SK-N-SH treated with all-trans-retinoic acid at 6 μM for 48 hours (cell line): ENCODE measurements around the gene HIVEP3.
"Not testable (repeated sequence)": the region's sequence is repeated elsewhere in the genome, so short reads cannot be mapped to it uniquely, and the experiment has no call there.

ENCODE experiments used
- ARNTL ChIP-seq: fragments of 450-650 bp; formaldehyde crosslinking; IDR thresholded peaks from 2 replicates; pipeline ENCODE4 v1.5.0; 2020; ENCODE audit warnings: low read depth, mild to moderate bottlenecking, moderate library complexity, borderline replicate concordance
- BACH2 ChIP-seq: fragments of 250-450 bp; sonication (Bioruptor Pico); IDR thresholded peaks from 2 replicates; pipeline ENCODE4 v1.9.0; 2021; ENCODE audit warnings: mild to moderate bottlenecking, borderline replicate concordance
- CSDC2 ChIP-seq: fragments of 250-450 bp; sonication (Bioruptor Pico); IDR thresholded peaks from 2 replicates; pipeline ENCODE4 v1.5.0; 2020; ENCODE audit warnings: mild to moderate bottlenecking, moderate library complexity
- CSRNP3 ChIP-seq: fragments of 250-450 bp; sonication (Bioruptor Pico); IDR thresholded peaks from 2 replicates; pipeline ENCODE4 v1.5.1; 2021; ENCODE audit warnings: mild to moderate bottlenecking, moderate library complexity
- ESRRG ChIP-seq: fragments of 250-450 bp; sonication (Bioruptor Pico); IDR thresholded peaks from 2 replicates; pipeline ENCODE4 v1.6.1; 2021; ENCODE audit warnings: mild to moderate bottlenecking
- GLIS3 ChIP-seq: fragments of 250-450 bp; sonication (Bioruptor Pico); IDR thresholded peaks from 2 replicates; pipeline ENCODE4 v1.5.0; 2020; ENCODE audit warnings: mild to moderate bottlenecking, moderate library complexity
- SNAI2 ChIP-seq: fragments of 250-450 bp; sonication (Bioruptor Pico); IDR thresholded peaks from 2 replicates; pipeline ENCODE4 v1.5.0; 2020; ENCODE audit warnings: mild to moderate bottlenecking, moderate library complexity
- TCF4 ChIP-seq: fragments of 250-450 bp; sonication (Bioruptor Pico); IDR thresholded peaks from 2 replicates; pipeline ENCODE4 v1.8.0; 2021; ENCODE audit warnings: mild to moderate bottlenecking, moderate library complexity, borderline replicate concordance
- ZFP3 ChIP-seq: fragments of 250-450 bp; sonication (Bioruptor Pico); IDR thresholded peaks from 2 replicates; pipeline ENCODE4 v1.5.0; 2020; ENCODE audit warnings: mild to moderate bottlenecking, moderate library complexity
- ZFP30 ChIP-seq: fragments of 450-650 bp; formaldehyde crosslinking; IDR thresholded peaks from 2 replicates; pipeline ENCODE4 v1.5.0; 2022; ENCODE audit warnings: mild to moderate bottlenecking, moderate library complexity
- ZNF565 ChIP-seq: fragments of 450-650 bp; formaldehyde crosslinking; conservative IDR thresholded peaks from 2 replicates; pipeline ENCODE4 v1.5.0; 2020; ENCODE audit warnings: low read depth, mild to moderate bottlenecking, moderate library complexity
- TF ChIP-seq, protein P1 (sequence below): fragments of 250-450 bp; sonication (Bioruptor Pico); IDR thresholded peaks from 2 replicates; pipeline ENCODE4 v1.8.0; 2020; ENCODE audit warnings: mild to moderate bottlenecking, moderate library complexity, borderline replicate concordance
- TF ChIP-seq, protein P2 (sequence below): fragments of 250-450 bp; sonication (Bioruptor Pico); IDR thresholded peaks from 2 replicates; pipeline ENCODE4 v1.5.1; 2020; ENCODE audit warnings: low read depth, mild to moderate bottlenecking, moderate library complexity

DNA sequence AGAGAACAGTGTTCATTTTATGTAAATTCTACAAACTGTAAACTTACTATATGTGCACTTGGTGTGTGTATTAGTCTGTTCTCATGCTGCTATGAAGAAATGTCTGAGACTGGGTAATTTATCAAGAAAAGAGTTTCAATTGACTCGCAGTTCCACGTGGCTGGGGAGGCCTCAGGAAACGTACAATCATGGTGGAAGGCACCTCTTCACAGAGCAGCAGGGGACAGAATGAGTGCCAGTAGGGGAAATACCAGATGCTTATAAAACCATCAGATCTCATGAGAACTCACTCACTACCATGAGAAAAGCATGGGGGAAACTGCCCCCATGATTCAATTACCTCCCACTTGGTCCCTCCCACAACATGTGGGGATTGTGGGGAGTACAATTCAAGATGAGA, 32.8 kb upstream of the HIVEP3 start:
- TF ChIP-seq, protein P1, sequence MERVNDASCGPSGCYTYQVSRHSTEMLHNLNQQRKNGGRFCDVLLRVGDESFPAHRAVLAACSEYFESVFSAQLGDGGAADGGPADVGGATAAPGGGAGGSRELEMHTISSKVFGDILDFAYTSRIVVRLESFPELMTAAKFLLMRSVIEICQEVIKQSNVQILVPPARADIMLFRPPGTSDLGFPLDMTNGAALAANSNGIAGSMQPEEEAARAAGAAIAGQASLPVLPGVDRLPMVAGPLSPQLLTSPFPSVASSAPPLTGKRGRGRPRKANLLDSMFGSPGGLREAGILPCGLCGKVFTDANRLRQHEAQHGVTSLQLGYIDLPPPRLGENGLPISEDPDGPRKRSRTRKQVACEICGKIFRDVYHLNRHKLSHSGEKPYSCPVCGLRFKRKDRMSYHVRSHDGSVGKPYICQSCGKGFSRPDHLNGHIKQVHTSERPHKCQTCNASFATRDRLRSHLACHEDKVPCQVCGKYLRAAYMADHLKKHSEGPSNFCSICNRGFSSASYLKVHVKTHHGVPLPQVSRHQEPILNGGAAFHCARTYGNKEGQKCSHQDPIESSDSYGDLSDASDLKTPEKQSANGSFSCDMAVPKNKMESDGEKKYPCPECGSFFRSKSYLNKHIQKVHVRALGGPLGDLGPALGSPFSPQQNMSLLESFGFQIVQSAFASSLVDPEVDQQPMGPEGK = not testable (repeated sequence)
- TF ChIP-seq BACH2 (CRISPR knock-in tag); ZFP30 (CRISPR knock-in tag); CSRNP3 (CRISPR knock-in tag); ZNF565; ZFP3 (CRISPR knock-in tag); TCF4 (CRISPR knock-in tag); GLIS3 (CRISPR knock-in tag); ARNTL; SNAI2 (CRISPR knock-in tag); ESRRG (CRISPR knock-in tag); CSDC2 (CRISPR knock-in tag): not testable (repeated sequence)
- TF ChIP-seq, protein P2, sequence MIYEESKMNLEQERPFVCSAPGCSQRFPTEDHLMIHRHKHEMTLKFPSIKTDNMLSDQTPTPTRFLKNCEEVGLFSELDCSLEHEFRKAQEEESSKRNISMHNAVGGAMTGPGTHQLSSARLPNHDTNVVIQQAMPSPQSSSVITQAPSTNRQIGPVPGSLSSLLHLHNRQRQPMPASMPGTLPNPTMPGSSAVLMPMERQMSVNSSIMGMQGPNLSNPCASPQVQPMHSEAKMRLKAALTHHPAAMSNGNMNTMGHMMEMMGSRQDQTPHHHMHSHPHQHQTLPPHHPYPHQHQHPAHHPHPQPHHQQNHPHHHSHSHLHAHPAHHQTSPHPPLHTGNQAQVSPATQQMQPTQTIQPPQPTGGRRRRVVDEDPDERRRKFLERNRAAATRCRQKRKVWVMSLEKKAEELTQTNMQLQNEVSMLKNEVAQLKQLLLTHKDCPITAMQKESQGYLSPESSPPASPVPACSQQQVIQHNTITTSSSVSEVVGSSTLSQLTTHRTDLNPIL (CRISPR knock-in tag) = not testable (repeated sequence)
